Measurements from ENCODE around the gene CTSK.

GRCh38 chr1:150761801-150762200 lies 46.3 kb downstream of the CTSK start:
- no peak for TF ChIP-seq POLR2AphosphoS5 (IDR thresholded peaks at IDR 0.05)
- no peak for TF ChIP-seq POLR2A (IDR thresholded peaks at IDR 0.05)

Data from breast epithelium (tissue), 3 donors.